HG02938 (cell line): ENCODE data around the gene KIF26B.

Source experiments
- ATAC-seq: cut with Tn5 transposase; IDR thresholded peaks from one replicate; pipeline ENCODE4 v1.9.1; 2021; ENCODE audit warnings: mild to moderate bottlenecking, moderate library complexity; ENCODE audit not compliant: unreplicated experiment

Gene KIF26B

DNA sequence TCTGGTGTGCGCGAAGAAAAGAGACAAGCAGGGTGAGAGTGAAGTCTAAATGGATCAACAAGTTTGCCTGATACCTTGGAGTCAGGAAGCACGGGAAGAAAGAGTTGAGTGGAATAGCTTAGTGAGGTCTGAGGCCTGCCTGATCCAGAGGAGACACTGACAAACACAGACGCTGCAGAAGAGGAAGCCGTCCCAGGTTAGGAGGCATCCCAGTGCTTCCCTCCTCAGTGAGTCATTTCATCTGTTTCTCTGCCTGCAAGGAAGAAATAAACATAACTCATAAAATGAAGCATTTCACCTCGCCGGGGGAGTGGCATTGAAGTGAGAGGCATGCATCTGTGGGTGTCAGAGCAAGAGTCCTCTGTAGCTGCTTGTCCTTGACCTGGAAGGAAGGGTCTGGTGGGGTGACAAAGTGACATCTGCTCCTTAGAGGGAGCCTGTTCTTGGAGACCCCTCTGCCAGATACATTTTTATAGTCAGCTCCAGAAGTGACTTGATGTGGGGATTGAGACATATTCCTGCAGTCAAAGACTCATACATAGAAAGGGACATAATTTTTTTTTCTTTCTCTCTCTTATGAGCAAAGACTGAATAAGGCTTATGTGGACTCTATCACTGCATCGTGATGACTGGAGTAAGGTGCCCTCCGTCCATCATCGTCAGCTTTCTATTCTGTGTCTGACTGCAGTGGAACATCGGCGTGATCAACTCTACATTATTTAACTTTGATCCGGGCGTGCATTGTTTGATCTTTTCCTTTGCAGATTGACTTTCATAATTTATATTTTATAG lies 256.7 kb downstream of the KIF26B start:
- no peak for ATAC-seq

DNA sequence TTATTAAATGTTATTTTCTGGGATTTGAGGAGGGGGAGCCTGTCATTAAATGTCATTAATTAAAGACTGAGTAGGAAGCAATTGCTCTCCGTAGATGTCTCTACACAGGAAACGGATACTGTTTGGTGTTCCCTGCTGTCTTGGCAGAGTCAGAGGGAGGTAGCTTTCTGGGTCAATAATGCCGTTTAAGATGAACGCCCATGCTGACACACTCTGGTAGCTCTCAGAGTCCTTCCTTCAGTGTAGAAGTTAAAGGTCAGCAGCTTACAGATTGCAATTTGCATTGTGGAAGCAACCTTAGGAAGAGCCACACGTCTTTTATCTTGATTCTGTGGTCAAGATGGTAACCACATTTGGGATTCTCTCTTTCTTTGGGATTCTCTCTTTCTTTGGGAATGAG lies 257.5 kb downstream of the KIF26B start:
- ATAC-seq: no peak

GRCh38 chr1:245416781-245417180 lies 262.0 kb downstream of the KIF26B start:
- no peak for ATAC-seq

DNA sequence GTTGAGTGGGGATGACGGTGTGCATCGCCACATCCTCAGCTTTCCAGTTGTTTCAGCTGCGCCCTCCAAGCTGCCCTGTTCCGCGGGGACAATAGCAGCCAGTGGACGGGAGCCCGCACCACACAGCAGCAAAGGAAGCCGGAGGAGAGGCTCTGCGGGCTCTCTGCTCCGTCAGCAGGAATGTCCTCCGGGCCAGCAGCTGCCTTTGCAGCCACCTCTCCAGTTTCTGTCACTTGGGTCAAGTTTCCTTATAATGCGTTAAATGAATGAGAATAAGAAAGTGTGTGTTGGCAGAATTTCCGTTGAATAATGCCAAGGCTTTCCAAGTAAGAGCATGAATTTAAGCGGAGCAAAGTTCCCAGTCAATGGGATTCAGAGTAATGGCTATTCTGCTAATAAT lies 263.3 kb downstream of the KIF26B start:
- no peak for ATAC-seq

DNA sequence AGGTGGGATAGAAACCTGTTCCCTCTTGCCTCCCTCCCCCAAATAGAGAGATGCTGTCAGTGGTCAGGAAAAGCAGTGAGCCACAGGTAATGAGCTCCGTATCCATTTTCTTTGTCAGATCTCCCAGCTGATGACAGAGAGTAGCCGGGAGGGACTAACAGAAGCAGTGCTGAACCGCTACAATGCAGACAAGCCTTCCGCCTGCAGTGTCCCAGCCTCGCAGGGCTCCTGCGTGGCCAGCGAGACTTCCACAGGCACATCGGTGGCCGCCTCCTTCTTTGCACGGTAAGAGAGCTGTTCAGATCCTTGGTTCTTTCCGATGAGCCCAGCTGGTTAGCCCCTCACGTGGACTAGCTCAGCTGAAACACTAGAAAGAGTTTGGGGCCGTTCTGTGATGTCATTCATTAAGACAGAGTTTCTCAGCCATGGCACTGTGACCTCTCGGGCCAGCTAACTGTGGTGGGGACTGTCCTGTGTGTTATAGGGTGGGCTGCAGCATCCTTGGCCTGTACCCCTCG lies 264.7 kb downstream of the KIF26B start:
- no peak for ATAC-seq

DNA sequence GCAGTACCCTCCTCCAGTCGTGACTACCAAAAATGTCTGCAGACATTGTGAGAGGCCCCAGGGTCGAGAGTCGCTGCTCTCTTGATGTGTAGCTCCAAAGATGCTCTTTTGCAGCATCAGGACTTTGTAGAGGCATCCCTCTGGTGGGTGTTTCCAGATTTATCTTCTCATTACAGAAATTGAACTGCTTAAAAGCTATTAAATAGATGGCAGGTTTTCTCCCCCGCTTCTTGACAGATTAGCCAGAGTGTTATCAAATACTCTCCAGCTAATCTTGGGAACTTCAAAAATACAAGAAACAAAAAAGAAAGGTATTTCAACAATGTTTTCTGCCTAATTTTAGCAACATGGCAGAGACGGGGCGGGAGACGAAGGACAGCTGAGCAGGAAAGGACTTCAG lies 265.2 kb downstream of the KIF26B start:
- ATAC-seq: no peak

DNA sequence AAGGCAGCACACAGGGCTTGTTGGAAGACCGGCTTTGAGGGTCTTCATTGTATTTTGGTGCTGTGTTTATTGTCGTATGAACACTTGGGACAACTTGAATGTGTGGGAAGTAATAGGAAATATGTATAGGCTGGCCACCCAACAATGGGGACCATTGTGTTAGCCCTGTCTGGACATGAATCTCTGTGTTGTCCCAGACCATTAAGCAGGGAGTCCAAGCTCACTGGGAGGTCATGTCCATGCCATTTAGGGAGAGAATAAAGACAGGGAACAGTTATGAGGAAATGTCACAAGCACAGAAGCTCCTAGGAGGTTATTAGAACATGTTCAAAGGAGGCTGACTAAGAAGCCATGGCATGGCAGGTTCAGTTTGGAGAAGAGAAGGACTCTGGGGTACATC lies 266.1 kb downstream of the KIF26B start:
- ATAC-seq: no peak

DNA sequence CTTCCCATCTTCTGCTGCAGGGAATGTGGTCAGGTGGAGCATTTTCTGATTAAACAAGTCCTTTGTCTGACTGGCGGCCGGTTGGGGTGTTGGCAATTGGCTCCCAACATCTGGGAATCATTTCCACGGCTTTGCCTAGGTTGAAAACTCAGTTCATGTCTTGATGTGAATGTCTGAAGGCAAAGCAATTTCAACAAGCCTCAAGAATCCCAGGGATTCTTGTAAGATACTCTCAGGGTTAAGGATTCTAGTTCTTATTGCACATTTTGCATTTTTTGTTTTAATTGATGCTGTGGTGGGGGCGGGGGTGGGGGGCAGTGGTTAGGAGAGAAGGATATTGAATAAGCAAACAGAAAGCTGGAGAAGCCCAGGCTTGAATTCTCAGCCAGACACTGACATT lies 273.9 kb downstream of the KIF26B start:
- no peak for ATAC-seq

DNA sequence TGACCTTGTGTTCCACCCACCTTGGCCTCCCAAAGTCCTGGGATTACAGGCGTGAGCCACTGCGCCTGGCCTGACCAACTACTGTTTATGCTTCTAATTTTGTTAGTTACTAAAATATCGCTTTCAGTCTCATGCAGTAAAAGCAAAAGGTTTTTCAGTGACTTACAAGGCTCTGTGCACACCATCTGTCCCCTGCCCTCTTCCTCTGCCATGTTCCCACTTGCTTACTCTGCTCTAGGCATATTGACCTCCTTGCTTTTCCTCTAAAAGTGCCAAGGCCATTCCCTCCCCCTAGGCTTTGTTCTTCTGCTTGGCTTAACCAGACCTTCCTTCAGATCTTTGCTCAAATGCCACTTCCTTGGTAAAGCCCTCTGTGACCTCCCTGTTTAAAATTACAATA lies 276.9 kb downstream of the KIF26B start:
- ATAC-seq: no peak

DNA sequence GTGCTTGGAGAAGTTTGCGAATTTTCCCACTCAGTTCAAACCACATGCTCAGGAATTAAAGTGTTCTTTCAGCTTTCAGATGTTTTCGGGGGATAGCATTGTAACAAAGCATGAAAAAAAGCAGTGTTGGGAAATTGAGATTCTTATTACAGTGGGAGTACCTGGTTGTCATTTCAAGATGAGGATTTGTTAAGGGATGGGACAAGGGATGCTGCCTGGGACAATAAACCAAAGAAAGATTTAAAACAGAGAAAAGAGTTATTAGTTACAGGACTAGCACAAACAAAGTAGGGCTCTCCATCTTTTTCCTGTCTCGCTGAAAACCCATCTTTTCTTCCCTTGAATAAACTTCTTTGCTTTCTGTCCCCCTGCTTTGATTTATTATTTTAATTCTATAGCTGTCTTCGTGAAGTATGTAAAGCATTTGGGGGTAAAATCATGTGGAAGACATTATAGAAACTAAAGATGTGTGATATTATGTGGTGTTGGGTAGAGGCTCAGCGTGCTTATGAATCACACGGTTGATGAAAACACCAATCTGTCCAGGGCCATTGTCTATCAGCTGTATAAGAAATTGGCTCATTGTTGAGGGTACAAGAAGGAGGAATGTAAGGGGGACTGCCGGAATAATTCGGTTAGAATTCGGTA lies 277.6 kb downstream of the KIF26B start:
- ATAC-seq: no peak

- no peak for ATAC-seq
These were observed 278.8 kb downstream of the KIF26B start for GRCh38 chr1:245433561-245433960.

GRCh38 chr1:245434280-245434679 lies 279.5 kb downstream of the KIF26B start:
- no peak for ATAC-seq

- ATAC-seq: no peak
These were observed 281.6 kb downstream of the KIF26B start for GRCh38 chr1:245436407-245436806.

GRCh38 chr1:245437369-245438062 lies 282.7 kb downstream of the KIF26B start:
- no peak for ATAC-seq

DNA sequence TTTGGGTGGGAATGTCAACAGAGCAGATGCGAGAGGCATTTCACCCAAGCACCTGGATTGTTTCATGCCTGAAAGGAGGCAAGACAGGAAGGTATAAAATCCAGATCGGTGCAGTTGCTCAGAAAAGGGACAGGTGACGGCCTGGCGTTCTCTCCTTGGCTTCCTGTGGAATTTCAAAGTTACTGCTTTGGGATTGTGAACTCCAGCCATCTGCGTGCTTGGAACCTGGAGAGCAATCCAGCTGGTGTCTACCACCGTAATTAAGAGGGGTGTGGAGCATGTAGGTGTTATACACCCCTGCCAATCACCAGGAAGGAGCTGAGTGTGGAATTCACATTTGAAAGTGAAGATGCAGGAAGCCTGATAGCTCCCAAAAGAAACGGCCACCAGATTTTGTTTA lies 286.1 kb downstream of the KIF26B start:
- ATAC-seq: no peak

DNA sequence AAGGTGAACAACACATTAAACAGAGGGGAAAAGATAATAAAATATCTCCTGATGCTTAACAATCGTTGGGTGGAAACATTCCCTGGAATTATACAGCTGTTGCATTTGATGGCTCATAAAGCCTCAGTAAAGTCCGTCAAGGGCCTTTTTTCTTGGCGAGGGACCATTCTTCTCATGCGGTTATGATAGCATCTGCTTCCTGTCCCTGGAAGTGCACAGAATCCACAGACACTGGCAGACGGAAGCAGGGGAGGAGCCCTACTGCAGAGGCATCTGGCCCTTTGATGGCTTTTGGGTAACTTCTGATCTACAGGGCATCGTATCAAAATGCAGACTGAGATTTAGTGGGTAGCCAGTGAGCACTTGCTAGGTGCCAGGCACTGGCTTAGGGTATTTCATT lies 286.9 kb downstream of the KIF26B start:
- ATAC-seq: no peak

DNA sequence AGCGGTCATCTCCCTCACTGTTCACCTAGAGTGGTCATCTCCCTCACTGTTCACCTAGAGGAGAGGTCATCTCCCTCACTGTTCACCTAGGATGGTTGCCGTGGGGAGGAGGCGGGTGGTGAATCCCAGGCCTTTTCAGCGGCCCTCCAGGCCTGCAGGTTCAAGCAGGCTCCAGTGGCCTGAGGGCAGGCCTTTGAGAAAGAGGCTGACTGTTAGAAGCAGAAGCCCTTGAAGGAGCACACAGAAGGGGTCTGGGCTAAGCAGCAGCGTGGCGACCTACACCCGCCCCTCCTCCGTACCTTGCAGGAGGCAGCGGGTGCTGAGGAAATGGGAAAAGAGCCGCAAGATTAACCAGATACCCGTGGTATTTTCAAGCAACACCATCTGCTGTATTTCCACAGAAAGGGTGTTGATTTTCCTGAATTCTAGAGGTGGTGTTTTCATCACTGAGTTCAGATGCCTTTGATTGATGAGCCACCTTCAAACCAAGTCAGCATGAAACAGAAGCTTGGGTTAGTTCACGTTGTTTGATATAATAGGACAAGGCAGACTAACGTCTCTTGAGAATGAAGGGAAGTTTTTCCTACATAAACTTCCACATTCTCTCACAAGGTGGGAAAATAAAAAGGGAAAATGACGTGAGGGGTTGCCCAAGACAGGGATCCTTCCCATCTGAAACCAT lies 289.5 kb downstream of the KIF26B start:
- no peak for ATAC-seq

- no peak for ATAC-seq
These were observed 290.2 kb downstream of the KIF26B start for GRCh38 chr1:245444945-245445344.

- no peak for ATAC-seq
These were observed 293.7 kb downstream of the KIF26B start for GRCh38 chr1:245448531-245448930.

- ATAC-seq: no peak
These were observed 294.2 kb downstream of the KIF26B start for GRCh38 chr1:245448975-245449431.

DNA sequence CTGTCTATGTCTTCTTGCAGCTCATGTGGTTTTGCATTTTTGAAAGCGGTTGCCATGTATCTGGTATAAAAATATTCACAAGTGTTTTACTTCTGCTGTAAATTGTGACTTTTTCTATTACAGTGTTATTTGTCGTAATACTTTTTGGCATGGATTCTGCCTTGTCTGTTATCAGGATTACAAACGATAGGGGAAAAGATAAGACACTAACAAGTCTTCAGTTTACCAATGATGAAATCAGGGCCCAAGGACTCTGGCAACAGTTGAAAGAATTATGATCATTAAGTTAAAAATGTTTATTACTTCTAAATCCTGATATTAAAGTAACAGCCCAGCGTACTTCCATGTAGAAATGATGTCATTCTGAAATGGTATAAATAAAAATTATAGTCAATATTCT lies 298.8 kb downstream of the KIF26B start:
- no peak for ATAC-seq
